ENCODE data around the gene CCDC182.

GRCh38 chr17:57705921-57706695 is 39.0 kb downstream of the CCDC182 start:
- TF ChIP-seq RAD21 (IDR thresholded peaks at IDR 0.05; ENCODE audit: low read depth) (no peak), REST (IDR thresholded peaks at IDR 0.05; ENCODE audit: low read depth) (no peak), NFIC (IDR thresholded peaks at IDR 0.05) (no peak), MAX (IDR thresholded peaks at IDR 0.05) (no peak), FOXM1 (IDR thresholded peaks at IDR 0.05; ENCODE audit: borderline replicate concordance, low read depth) (no peak), YY1 (IDR thresholded peaks at IDR 0.05; ENCODE audit: low read depth) (no peak), CEBPB (IDR thresholded peaks at IDR 0.05) (no peak), EGR1 (IDR thresholded peaks at IDR 0.05) (no peak), TEAD4 (IDR thresholded peaks at IDR 0.05) (no peak), USF1 (IDR thresholded peaks at IDR 0.05) (no peak)
